HTERT RPE-1 (cell line): ENCODE measurements around the gene EWSR1.
"Not testable (repeated sequence)": the region's sequence is repeated elsewhere in the genome, so short reads cannot be mapped to it uniquely, and the experiment has no call there.

ENCODE experiments used
- in situ Hi-C: fragments of 300-500 bp; cut with MboI; formaldehyde crosslinking; loops from 4 replicates; pipeline ENCODE4 v1.14.3; 2020; ENCODE audit warnings: low sequenced_read_pairs

The EWSR1 gene

GRCh38 chr22:29334696-29335344 is 66.8 kb downstream of the EWSR1 start:
- in situ Hi-C loops = no loop called here

GRCh38 chr22:29335656-29336055 is 67.6 kb downstream of the EWSR1 start:
- in situ Hi-C loops = no loop called here

- in situ Hi-C loops = no loop called here
Observed at GRCh38 chr22:29336751-29337490, 68.9 kb downstream of the EWSR1 start.

GRCh38 chr22:29337631-29338284 is 69.7 kb downstream of the EWSR1 start:
- in situ Hi-C loops = no loop called here

GRCh38 chr22:29338398-29338797 is 70.3 kb downstream of the EWSR1 start:
- in situ Hi-C loops = no loop called here

- in situ Hi-C loops = no loop called here
Observed at GRCh38 chr22:29339381-29340235, 71.5 kb downstream of the EWSR1 start.

GRCh38 chr22:29340566-29340965 is 72.5 kb downstream of the EWSR1 start:
- in situ Hi-C loops = no loop called here

- in situ Hi-C loops = no loop called here
Observed at GRCh38 chr22:29341056-29341848, 73.2 kb downstream of the EWSR1 start.

- in situ Hi-C loops = no loop called here
Observed at GRCh38 chr22:29341849-29342127, 73.7 kb downstream of the EWSR1 start.

GRCh38 chr22:29342177-29342576 is 74.1 kb downstream of the EWSR1 start:
- in situ Hi-C loops = no loop called here

- in situ Hi-C loops = no loop called here
Observed at GRCh38 chr22:29342577-29343312, 74.7 kb downstream of the EWSR1 start.

- in situ Hi-C loops = no loop called here
Observed at GRCh38 chr22:29343313-29343805, 75.3 kb downstream of the EWSR1 start.

- in situ Hi-C loops = no loop called here
Observed at GRCh38 chr22:29344137-29344536, 76.1 kb downstream of the EWSR1 start.

GRCh38 chr22:29344889-29345288 is 76.8 kb downstream of the EWSR1 start:
- in situ Hi-C loops = not testable (repeated sequence)

- in situ Hi-C loops = no loop called here
Observed at GRCh38 chr22:29345932-29346331, 77.9 kb downstream of the EWSR1 start.

- in situ Hi-C loops = no loop called here
Observed at GRCh38 chr22:29346659-29347058, 78.6 kb downstream of the EWSR1 start.

- in situ Hi-C loops = no loop called here
Observed at GRCh38 chr22:29348041-29348440, 80.0 kb downstream of the EWSR1 start.

GRCh38 chr22:29348956-29349355 is 80.9 kb downstream of the EWSR1 start:
- in situ Hi-C loops = no loop called here
